SK-N-SH treated with all-trans-retinoic acid at 6 μM for 48 hours (cell line): ENCODE measurements around the gene NBAS.

Source experiments
- ATAC-seq: fragments of 200-7000 bp; cut with Tn5 transposase; 3 replicates; pipeline ENCODE4 v1.9.1; 2020; ENCODE audit warnings: mild to moderate bottlenecking, moderate library complexity
- ARNTL ChIP-seq: fragments of 450-650 bp; formaldehyde crosslinking; IDR thresholded peaks from 2 replicates; pipeline ENCODE4 v1.5.0; 2020; ENCODE audit warnings: low read depth, mild to moderate bottlenecking, moderate library complexity, borderline replicate concordance
- BACH2 ChIP-seq: fragments of 250-450 bp; sonication (Bioruptor Pico); IDR thresholded peaks from 2 replicates; pipeline ENCODE4 v1.9.0; 2021; ENCODE audit warnings: mild to moderate bottlenecking, borderline replicate concordance
- CREB5 ChIP-seq: fragments of 250-450 bp; sonication (Bioruptor Pico); IDR thresholded peaks from 2 replicates; pipeline ENCODE4 v1.5.1; 2020; ENCODE audit warnings: low read depth, mild to moderate bottlenecking, moderate library complexity
- CSDC2 ChIP-seq: fragments of 250-450 bp; sonication (Bioruptor Pico); IDR thresholded peaks from 2 replicates; pipeline ENCODE4 v1.5.0; 2020; ENCODE audit warnings: mild to moderate bottlenecking, moderate library complexity
- CSRNP3 ChIP-seq: fragments of 250-450 bp; sonication (Bioruptor Pico); IDR thresholded peaks from 2 replicates; pipeline ENCODE4 v1.5.1; 2021; ENCODE audit warnings: mild to moderate bottlenecking, moderate library complexity
- ESRRG ChIP-seq: fragments of 250-450 bp; sonication (Bioruptor Pico); IDR thresholded peaks from 2 replicates; pipeline ENCODE4 v1.6.1; 2021; ENCODE audit warnings: mild to moderate bottlenecking
- GLIS3 ChIP-seq: fragments of 250-450 bp; sonication (Bioruptor Pico); IDR thresholded peaks from 2 replicates; pipeline ENCODE4 v1.5.0; 2020; ENCODE audit warnings: mild to moderate bottlenecking, moderate library complexity
- ISL1 ChIP-seq: fragments of 250-450 bp; sonication (Bioruptor Pico); IDR thresholded peaks from 2 replicates; pipeline ENCODE4 v2.1.2; 2022; ENCODE audit warnings: mild to moderate bottlenecking, moderate library complexity
- OSR1 ChIP-seq: fragments of 250-450 bp; sonication (Bioruptor Pico); IDR thresholded peaks from 2 replicates; pipeline ENCODE4 v1.8.0; 2022; ENCODE audit warnings: moderate library complexity, mild to moderate bottlenecking, inconsistent platforms
- PATZ1 ChIP-seq: fragments of 250-450 bp; sonication (Bioruptor Pico); IDR thresholded peaks from 2 replicates; pipeline ENCODE4 v1.8.0; 2020; ENCODE audit warnings: mild to moderate bottlenecking, moderate library complexity, borderline replicate concordance
- POU6F1 ChIP-seq: fragments of 250-450 bp; sonication (Bioruptor Pico); IDR thresholded peaks from 2 replicates; pipeline ENCODE4 v1.8.0; 2021; ENCODE audit warnings: low read depth, mild to moderate bottlenecking, moderate library complexity, borderline replicate concordance
- PPARA ChIP-seq: fragments of 250-450 bp; sonication (Bioruptor Pico); IDR thresholded peaks from 2 replicates; pipeline ENCODE4 v1.5.0; 2020; ENCODE audit warnings: mild to moderate bottlenecking, borderline replicate concordance
- RARB ChIP-seq: fragments of 250-450 bp; sonication (Bioruptor Pico); IDR thresholded peaks from 2 replicates; pipeline ENCODE4 v1.8.0; 2021; ENCODE audit warnings: mild to moderate bottlenecking, moderate library complexity
- SNAI2 ChIP-seq: fragments of 250-450 bp; sonication (Bioruptor Pico); IDR thresholded peaks from 2 replicates; pipeline ENCODE4 v1.5.0; 2020; ENCODE audit warnings: mild to moderate bottlenecking, moderate library complexity
- TCF4 ChIP-seq: fragments of 250-450 bp; sonication (Bioruptor Pico); IDR thresholded peaks from 2 replicates; pipeline ENCODE4 v1.8.0; 2021; ENCODE audit warnings: mild to moderate bottlenecking, moderate library complexity, borderline replicate concordance
- TOX ChIP-seq: fragments of 250-450 bp; sonication (Bioruptor Pico); IDR thresholded peaks from 2 replicates; pipeline ENCODE4 v1.8.0; 2021; ENCODE audit warnings: mild to moderate bottlenecking, moderate library complexity, borderline replicate concordance
- TSHZ2 ChIP-seq: fragments of 250-450 bp; sonication (Bioruptor Pico); IDR thresholded peaks from 2 replicates; pipeline ENCODE4 v1.5.0; 2020; ENCODE audit warnings: mild to moderate bottlenecking, moderate library complexity
- ZC3H10 ChIP-seq: fragments of 250-450 bp; sonication (Bioruptor Pico); IDR thresholded peaks from 2 replicates; pipeline ENCODE4 v1.5.1; 2021; ENCODE audit warnings: mild to moderate bottlenecking, moderate library complexity
- ZFP3 ChIP-seq: fragments of 250-450 bp; sonication (Bioruptor Pico); IDR thresholded peaks from 2 replicates; pipeline ENCODE4 v1.5.0; 2020; ENCODE audit warnings: mild to moderate bottlenecking, moderate library complexity
- ZFP30 ChIP-seq: fragments of 450-650 bp; formaldehyde crosslinking; IDR thresholded peaks from 2 replicates; pipeline ENCODE4 v1.5.0; 2022; ENCODE audit warnings: mild to moderate bottlenecking, moderate library complexity
- ZNF565 ChIP-seq: fragments of 450-650 bp; formaldehyde crosslinking; conservative IDR thresholded peaks from 2 replicates; pipeline ENCODE4 v1.5.0; 2020; ENCODE audit warnings: low read depth, mild to moderate bottlenecking, moderate library complexity
- ZNF70 ChIP-seq: fragments of 450-650 bp; formaldehyde crosslinking; IDR thresholded peaks from 2 replicates; pipeline ENCODE4 v1.5.0; 2020; ENCODE audit warnings: mild to moderate bottlenecking, moderate library complexity
- ZNF8 ChIP-seq: fragments of 450-650 bp; formaldehyde crosslinking; IDR thresholded peaks from 2 replicates; pipeline ENCODE4 v1.5.0; 2020; ENCODE audit warnings: mild to moderate bottlenecking, moderate library complexity

The NBAS gene

GRCh38 chr2:15448250-15448839 lies 112.8 kb downstream of the NBAS start:
- ATAC-seq, result no peak
- TF ChIP-seq ZFP3 (CRISPR knock-in tag) (no peak), PPARA (CRISPR knock-in tag) (no peak), CREB5 (no peak), ISL1 (CRISPR knock-in tag) (no peak), ZNF565 (no peak), OSR1 (CRISPR knock-in tag) (no peak), CSDC2 (CRISPR knock-in tag) (no peak), TCF4 (CRISPR knock-in tag) (no peak), CSRNP3 (CRISPR knock-in tag) (no peak), ZFP30 (CRISPR knock-in tag) (no peak), ARNTL (CRISPR knock-in tag) (no peak), TOX (CRISPR knock-in tag) (no peak), BACH2 (CRISPR knock-in tag) (no peak), ZNF8 (no peak), ESRRG (CRISPR knock-in tag) (no peak), PATZ1 (CRISPR knock-in tag) (no peak)

GRCh38 chr2:15447381-15447780 lies 113.8 kb downstream of the NBAS start:
- no peak for TF ChIP-seq PATZ1 (CRISPR knock-in tag)
- TF ChIP-seq TSHZ2 (CRISPR knock-in tag), result no peak
- no peak for TF ChIP-seq TOX (CRISPR knock-in tag)
- no peak for TF ChIP-seq ZFP30 (CRISPR knock-in tag)
- no peak for TF ChIP-seq CSRNP3 (CRISPR knock-in tag)
- TF ChIP-seq POU6F1 (CRISPR knock-in tag), result no peak
- no peak for TF ChIP-seq ZNF8
- TF ChIP-seq TCF4 (CRISPR knock-in tag), result no peak
- TF ChIP-seq ZC3H10 (CRISPR knock-in tag), result no peak
- TF ChIP-seq BACH2 (CRISPR knock-in tag), result no peak
- TF ChIP-seq OSR1 (CRISPR knock-in tag), result no peak
- no peak for TF ChIP-seq CSDC2 (CRISPR knock-in tag)
- TF ChIP-seq SNAI2, result no peak
- no peak for TF ChIP-seq ZFP3 (CRISPR knock-in tag)
- no peak for TF ChIP-seq CREB5
- TF ChIP-seq ARNTL (CRISPR knock-in tag), result no peak
- TF ChIP-seq ESRRG (CRISPR knock-in tag), result no peak
- no peak for TF ChIP-seq GLIS3 (CRISPR knock-in tag)
- no peak for TF ChIP-seq ZNF70
- TF ChIP-seq RARB, result no peak

More at GRCh38 chr2:15447381-15447780, 113.8 kb downstream of the NBAS start:
- ATAC-seq, result no peak
